ENCODE data around the gene PPP6R2.
A peak's percentile ranks its signal among the peaks of the same experiment; 100 is the strongest.

PPP6R2 gene

GRCh38 chr22:50454556-50455075 lies 111.5 kb downstream of the PPP6R2 start:
- no peak for DNase-seq (ENCODE audit: low read depth)
- no peak overlapping the region for H3K4me3 ChIP-seq (ENCODE audit: low read length)
- TF ChIP-seq, protein P1, sequence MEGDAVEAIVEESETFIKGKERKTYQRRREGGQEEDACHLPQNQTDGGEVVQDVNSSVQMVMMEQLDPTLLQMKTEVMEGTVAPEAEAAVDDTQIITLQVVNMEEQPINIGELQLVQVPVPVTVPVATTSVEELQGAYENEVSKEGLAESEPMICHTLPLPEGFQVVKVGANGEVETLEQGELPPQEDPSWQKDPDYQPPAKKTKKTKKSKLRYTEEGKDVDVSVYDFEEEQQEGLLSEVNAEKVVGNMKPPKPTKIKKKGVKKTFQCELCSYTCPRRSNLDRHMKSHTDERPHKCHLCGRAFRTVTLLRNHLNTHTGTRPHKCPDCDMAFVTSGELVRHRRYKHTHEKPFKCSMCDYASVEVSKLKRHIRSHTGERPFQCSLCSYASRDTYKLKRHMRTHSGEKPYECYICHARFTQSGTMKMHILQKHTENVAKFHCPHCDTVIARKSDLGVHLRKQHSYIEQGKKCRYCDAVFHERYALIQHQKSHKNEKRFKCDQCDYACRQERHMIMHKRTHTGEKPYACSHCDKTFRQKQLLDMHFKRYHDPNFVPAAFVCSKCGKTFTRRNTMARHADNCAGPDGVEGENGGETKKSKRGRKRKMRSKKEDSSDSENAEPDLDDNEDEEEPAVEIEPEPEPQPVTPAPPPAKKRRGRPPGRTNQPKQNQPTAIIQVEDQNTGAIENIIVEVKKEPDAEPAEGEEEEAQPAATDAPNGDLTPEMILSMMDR (conservative IDR thresholded peaks at IDR 0.05; ENCODE audit: low read length), result no peak

DNA sequence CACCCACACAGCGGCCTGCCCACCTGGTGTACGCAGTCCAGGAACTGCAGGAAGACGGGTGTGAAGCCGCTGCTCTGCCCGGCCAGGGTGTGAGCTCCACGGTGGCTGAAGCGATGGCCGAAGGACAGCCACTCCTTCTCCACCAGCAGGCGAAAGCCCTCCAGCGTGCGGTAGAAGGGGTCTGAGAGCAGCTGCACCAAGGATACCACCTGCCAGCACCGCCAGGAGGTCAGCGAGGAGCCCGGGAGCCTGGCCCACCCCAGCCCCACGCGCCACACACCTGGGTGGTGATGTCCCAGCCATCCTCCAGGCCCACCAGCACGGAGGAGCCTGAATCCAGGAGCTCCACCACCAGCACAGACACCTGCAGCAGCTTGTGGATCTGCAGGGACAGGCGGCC lies 112.1 kb downstream of the PPP6R2 start:
- TF ChIP-seq, protein P1 (conservative IDR thresholded peaks at IDR 0.05; ENCODE audit: low read length), result no peak
- DNase-seq (ENCODE audit: low read depth), result no peak
- no peak overlapping the region for H3K4me3 ChIP-seq (ENCODE audit: low read length)

DNA sequence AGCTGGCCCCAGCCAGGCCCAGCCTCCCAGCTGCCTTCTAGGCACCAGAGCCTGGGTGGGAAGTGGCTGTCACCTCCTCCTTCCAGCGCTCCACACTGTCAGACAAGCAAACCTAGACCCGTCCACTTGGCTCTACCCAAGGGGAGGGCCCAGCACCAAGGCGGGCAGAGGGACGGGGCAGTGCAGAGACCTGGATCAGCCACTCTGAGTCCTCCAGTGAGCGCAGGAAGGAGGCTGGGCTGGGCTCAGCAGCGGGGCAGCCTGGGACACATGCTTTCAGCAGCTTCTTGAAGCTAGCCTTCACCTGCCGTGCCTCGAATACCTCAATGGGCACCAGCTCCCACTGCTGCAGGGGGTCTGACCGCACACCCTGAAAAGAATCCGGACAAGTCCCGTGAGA lies 112.9 kb downstream of the PPP6R2 start:
- no peak for DNase-seq (ENCODE audit: low read depth)
- TF ChIP-seq, protein P1 (conservative IDR thresholded peaks at IDR 0.05; ENCODE audit: low read length), result no peak
- no peak overlapping the region for H3K4me3 ChIP-seq (ENCODE audit: low read length)

- TF ChIP-seq, protein P1 (conservative IDR thresholded peaks at IDR 0.05; ENCODE audit: low read length), result 0 out of 2 replicates have a peak, but pooled peaks have one; percentile 4
- no peak for DNase-seq (ENCODE audit: low read depth)
- H3K4me3 ChIP-seq (ENCODE audit: low read length), result no peak overlapping the region
These were observed 113.5 kb downstream of the PPP6R2 start for GRCh38 chr22:50456466-50457234.

DNA sequence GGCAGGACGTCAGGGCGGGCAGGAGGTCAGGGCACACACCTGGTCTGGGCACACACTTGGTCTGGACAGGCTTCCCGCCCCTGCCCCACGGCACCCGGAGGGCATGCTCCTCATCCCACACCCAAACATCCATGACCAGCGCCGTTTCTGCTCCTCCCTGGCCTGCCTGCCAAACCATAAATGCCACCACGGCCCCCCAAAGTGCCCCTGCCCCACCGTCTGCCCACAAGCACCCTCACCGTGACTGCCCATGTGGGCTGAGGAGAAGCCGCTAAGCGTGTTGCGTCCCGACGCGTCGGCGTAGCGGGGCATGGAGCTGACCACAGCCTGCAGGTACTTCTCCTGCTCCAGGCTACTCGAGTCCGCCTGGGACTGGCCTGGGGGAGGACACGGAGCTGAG lies 115.9 kb downstream of the PPP6R2 start:
- TF ChIP-seq, protein P1 (conservative IDR thresholded peaks at IDR 0.05; ENCODE audit: low read length), result no peak

DNA sequence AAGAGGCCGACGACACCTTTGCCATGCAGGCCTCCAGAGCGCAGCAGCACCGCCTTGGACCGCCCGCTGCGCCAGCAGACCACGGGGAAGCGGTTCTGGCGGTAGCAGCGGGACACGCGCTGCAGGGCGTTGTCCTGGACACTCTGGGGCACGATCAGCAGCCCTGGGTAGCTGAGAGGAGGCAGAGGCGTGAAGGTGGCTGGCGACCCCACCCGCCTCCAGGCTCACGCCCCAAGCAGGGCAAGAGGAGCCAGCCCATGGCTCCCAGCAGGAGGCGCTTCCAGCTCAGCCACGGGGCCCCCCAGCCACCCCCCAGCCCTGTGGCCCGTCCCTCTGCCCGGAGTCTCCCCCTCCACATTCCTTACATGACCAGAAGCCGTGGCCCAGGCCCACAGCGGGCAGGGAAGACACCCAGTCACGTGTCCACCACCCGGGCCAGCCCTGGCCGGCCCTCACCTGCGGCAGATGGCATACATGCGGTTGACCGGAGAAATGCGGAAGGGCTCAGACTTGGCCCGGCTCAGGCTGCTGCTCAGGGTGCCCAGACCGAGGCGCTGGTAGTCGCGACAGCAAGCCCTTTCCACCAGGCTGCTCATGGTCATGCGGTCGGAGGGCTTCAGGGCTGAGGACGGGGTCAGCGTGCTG lies 116.5 kb downstream of the PPP6R2 start:
- no peak for DNase-seq (ENCODE audit: low read depth)
- no peak overlapping the region for H3K4me3 ChIP-seq (ENCODE audit: low read length)
- TF ChIP-seq, protein P1 (conservative IDR thresholded peaks at IDR 0.05; ENCODE audit: low read length), result no peak

More for the DNA sequence above, 115.9 kb downstream of the PPP6R2 start:
- H3K4me3 ChIP-seq (ENCODE audit: low read length), result no peak overlapping the region
- no peak for DNase-seq (ENCODE audit: low read depth)
